ENCODE results near the gene ASB5. TPM values are rescaled to one million over a fixed set of nuclear protein-coding genes. Genes with fewer than 3 reads are reported as not detected.

Gene ASB5
- total RNA-seq, 1 experiment from 2014 or later: 0.57 TPM

Other genes with a start within 250 kb of the ASB5 start
- gene WDR17, start 203.4 kb downstream of the ASB5 start, total RNA-seq (2014; rRNA removed; shearing (Covaris generic)): 4.2 and 6.6 TPM in 2 replicates
- gene SPATA4, start 73.6 kb downstream of the ASB5 start, total RNA-seq (2014; rRNA removed; shearing (Covaris generic)): 0.34 TPM in 1 of 2 replicates, not detected in the other
- gene SPCS3, start 50.7 kb upstream of the ASB5 start, total RNA-seq (2014; rRNA removed; shearing (Covaris generic)): 54.6 and 73.1 TPM in 2 replicates